Omental fat pad (tissue), 4 donors: ENCODE data around the gene KLC4. TPM values are rescaled to one million over a fixed set of nuclear protein-coding genes. Genes with fewer than 3 reads are reported as not detected.
"Not testable (repeated sequence)": the region's sequence is repeated elsewhere in the genome, so short reads cannot be mapped to it uniquely, and the experiment has no call there.

Experiments used
- ATAC-seq: fragments of 150-250 bp; one replicate; pipeline ENCODE4 v1.9.1; 2016; ENCODE audit warnings: mild to moderate bottlenecking, moderate library complexity; ENCODE audit not compliant: low FRiP score
- DNase-seq: peaks from one replicate; pipeline ENCODE4 v3.0.0-alpha.2; 2019; ENCODE audit warnings: low spot score
- total RNA-seq, 4 donors: library from RNA; depleted of rRNA; stranded (reverse); fragments of >200 nt; gene quantifications; one replicate each; pipeline ENCODE4 v1.1.0, GENCODE V29; 2016
- TF ChIP-seq, protein P1 (sequence below), 3 donors: fragments of 450-650 bp; IDR thresholded peaks; one replicate each; pipeline ENCODE4 v1.5.1; 2016 to 2017; ENCODE audit warnings: antibody characterized with exemption in 3 of 3, mild to moderate bottlenecking in 3 of 3, moderate library complexity in 2 of 3

KLC4 gene
- total RNA-seq, 4 donors from 2014 or later = 15.2 to 21.1 (median 16.5) TPM

GRCh38 chr6:43036712-43037111 is 22.7 kb upstream of the KLC4 start:
- no peak for DNase-seq
- TF ChIP-seq, protein P1, sequence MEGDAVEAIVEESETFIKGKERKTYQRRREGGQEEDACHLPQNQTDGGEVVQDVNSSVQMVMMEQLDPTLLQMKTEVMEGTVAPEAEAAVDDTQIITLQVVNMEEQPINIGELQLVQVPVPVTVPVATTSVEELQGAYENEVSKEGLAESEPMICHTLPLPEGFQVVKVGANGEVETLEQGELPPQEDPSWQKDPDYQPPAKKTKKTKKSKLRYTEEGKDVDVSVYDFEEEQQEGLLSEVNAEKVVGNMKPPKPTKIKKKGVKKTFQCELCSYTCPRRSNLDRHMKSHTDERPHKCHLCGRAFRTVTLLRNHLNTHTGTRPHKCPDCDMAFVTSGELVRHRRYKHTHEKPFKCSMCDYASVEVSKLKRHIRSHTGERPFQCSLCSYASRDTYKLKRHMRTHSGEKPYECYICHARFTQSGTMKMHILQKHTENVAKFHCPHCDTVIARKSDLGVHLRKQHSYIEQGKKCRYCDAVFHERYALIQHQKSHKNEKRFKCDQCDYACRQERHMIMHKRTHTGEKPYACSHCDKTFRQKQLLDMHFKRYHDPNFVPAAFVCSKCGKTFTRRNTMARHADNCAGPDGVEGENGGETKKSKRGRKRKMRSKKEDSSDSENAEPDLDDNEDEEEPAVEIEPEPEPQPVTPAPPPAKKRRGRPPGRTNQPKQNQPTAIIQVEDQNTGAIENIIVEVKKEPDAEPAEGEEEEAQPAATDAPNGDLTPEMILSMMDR (IDR thresholded peaks at IDR 0.05) = no peak
- ATAC-seq = no peak

GRCh38 chr6:43037197-43037596 is 22.2 kb upstream of the KLC4 start:
- DNase-seq (no peak), ATAC-seq (no peak)
- TF ChIP-seq, protein P1 (IDR thresholded peaks at IDR 0.05) = no peak

GRCh38 chr6:43037706-43038105 is 21.7 kb upstream of the KLC4 start:
- DNase-seq = no peak
- TF ChIP-seq, protein P1 (IDR thresholded peaks at IDR 0.05) = no peak
- no peak for ATAC-seq

DNA sequence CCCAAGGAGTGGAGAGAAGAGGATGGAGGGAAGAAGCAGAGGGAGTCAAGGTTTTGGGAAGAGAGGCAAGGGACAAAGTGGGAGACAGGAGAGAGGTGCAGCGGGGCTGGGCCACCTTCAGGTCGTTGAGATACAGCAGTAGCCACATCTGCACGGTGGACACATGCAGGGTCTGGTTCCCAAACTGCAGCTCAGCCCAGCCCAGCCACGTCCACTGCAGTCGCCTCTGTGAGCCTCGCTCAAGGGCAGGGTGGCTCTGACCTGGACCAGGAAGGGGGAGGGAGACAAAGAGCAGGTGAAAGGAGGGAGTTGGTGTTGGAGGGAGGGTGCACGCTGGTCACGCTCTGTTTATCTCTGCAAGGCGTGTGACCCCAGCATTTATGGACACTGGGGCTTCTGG is 20.7 kb upstream of the KLC4 start:
- DNase-seq = no peak
- TF ChIP-seq, protein P1 (IDR thresholded peaks at IDR 0.05) = no peak
- ATAC-seq = no peak

DNA sequence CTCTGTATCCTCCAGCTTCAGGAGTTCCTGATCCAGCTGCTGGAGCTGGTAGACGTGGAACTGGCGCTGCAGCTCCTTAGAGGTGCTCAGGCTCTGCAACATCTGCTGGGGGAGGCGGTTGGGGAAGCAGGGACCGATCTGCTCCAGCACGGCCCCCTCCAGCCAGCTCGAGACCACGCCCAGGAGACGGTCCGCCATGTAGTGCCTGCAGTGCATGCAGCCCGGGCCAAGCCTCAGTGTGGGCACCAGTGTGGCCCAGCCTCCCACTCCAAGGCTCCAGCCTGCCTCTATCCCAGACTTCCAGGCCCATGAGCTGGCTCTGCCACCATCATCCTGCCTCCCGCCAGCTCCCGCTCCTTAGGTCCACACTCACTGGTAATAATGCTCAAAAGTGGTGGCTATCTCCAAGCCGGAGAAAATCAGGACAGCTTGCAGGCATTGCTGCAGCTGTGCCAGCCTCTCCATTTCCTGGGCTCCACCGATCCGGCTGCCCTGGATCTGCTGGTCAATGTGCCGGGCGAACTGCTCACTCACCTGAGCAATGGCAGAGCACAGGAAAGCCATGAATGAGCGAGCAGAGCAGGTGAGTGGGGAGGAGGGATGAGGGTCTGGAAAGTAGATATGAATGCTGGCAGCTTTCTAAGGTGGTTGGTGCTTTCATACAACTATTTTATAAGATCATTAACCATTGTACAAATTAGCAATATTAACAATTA is 18.7 kb upstream of the KLC4 start:
- no peak for ATAC-seq
- DNase-seq = no peak
- TF ChIP-seq, protein P1 (IDR thresholded peaks at IDR 0.05) = no peak

DNA sequence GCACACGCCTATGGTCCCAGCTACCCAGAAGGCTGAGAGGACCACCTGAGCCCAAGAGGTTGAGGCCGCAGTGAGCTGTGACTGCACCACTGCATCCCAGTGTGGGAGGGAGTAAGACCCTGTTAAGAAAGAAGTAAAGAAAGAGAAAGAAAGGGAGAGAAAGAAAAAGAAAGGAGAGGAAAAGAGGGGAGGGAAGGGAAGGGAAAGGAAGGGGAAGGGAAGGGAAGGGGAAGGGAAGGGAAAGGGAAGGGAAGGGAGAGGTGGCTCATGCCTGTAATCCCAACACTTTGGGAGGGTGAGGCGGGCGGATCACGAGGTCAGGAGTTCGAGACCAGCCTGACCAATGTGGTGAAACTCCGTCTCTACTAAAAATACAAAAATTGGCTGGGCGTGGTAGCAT is 18.0 kb upstream of the KLC4 start:
- not testable (repeated sequence) for DNase-seq, ATAC-seq

DNA sequence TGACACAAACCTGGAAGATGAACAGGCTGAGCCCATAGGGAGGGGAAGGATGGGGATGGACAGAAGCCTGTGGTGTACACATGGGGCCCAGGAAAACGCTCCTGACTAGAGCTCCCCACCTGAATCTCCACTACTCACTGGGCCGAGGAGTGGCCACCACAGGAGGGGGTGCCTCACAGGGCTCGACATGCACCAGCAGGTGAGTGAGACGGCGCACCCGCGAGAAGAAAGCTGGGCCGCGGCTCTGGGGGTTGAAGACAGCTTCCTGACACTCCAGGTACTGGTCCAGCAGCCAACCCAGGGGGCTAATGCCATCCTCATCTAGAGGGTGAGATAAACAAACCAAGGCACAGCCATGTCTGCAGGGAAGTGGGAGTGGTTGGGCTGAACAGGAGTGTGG is 16.1 kb upstream of the KLC4 start:
- DNase-seq (no peak), ATAC-seq (no peak)
- TF ChIP-seq, protein P1 (IDR thresholded peaks at IDR 0.05) = no peak
